A673 (cell line): Measurements from ENCODE around the gene OR2AT4. TPM values are rescaled to one million over a fixed set of nuclear protein-coding genes. Genes with fewer than 3 reads are reported as not detected.

Experiments
- BruUV-seq: library from RNA; stranded (reverse); fragments of 400-500 nt; replicated peaks from 2 replicates; lab custom pipeline; 2021; lab: Mats Ljungman, UMichigan
- CTCF ChIA-PET: fragments of 300-600 bp; sonication (Branson Sonifier 250); formaldehyde crosslinking; loops from one replicate; lab custom pipeline; 2022; ENCODE audit warnings: antibody characterized with exemption; lab: Charles Lee
- POLR2A ChIA-PET: fragments of 300-600 bp; sonication (Branson Sonifier 250); formaldehyde crosslinking; loops from one replicate; lab custom pipeline; 2022; ENCODE audit warnings: antibody characterized with exemption; ENCODE audit not compliant: low non-redundant PET; lab: Charles Lee
- DNase-seq: peaks from one replicate; pipeline ENCODE4 v3.0.0-alpha.2; 2015; ENCODE audit warnings: low spot score
- H3K27ac ChIP-seq: fragments of 200-600 bp; sonication (generic); 2 replicates; pipeline ENCODE4 v1.5.1; 2016; ENCODE audit warnings: mixed run types, low read depth, mild to moderate bottlenecking, mixed read lengths, antibody characterized with exemption, low read length; ENCODE audit not compliant: poor library complexity, severe bottlenecking
- H3K27me3 ChIP-seq: fragments of 200-600 bp; sonication (generic); replicated peaks from 2 replicates; pipeline ENCODE4 v1.6.1; 2017; ENCODE audit warnings: mixed run types, low read depth, mild to moderate bottlenecking, mixed read lengths, antibody characterized with exemption, low read length; ENCODE audit not compliant: insufficient read depth, poor library complexity
- H3K36me3 ChIP-seq: fragments of 200-600 bp; sonication (generic); 2 replicates; pipeline ENCODE4 v1.6.1; 2016; ENCODE audit warnings: mixed run types, mild to moderate bottlenecking, mixed read lengths, antibody characterized with exemption, low read length; ENCODE audit not compliant: insufficient read depth, poor library complexity, severe bottlenecking
- H3K4me1 ChIP-seq: fragments of 200-600 bp; sonication (generic); 2 replicates; pipeline ENCODE4 v1.6.1; 2017; ENCODE audit warnings: mixed run types, mild to moderate bottlenecking, mixed read lengths, antibody characterized with exemption, low read length; ENCODE audit not compliant: insufficient read depth, poor library complexity, severe bottlenecking
- H3K4me3 ChIP-seq: fragments of 200-600 bp; sonication (generic); 2 replicates; pipeline ENCODE4 v1.5.1; 2016; ENCODE audit warnings: low read depth, mixed run types, mild to moderate bottlenecking, mixed read lengths, low read length; ENCODE audit not compliant: poor library complexity, severe bottlenecking
- H3K9me3 ChIP-seq: fragments of 200-600 bp; sonication (generic); 2 replicates; pipeline ENCODE4 v1.6.1; 2016; ENCODE audit warnings: mixed run types, low read depth, mild to moderate bottlenecking, mixed read lengths, antibody characterized with exemption, low read length; ENCODE audit not compliant: poor library complexity, severe bottlenecking
- CTCF ChIP-seq: fragments of 300-800, 200-600 bp; sonication (generic); conservative IDR thresholded peaks from 2 replicates; pipeline ENCODE4 v1.5.1; 2017; ENCODE audit warnings: low read depth, mild to moderate bottlenecking, antibody characterized with exemption, low read length, moderate library complexity, mixed read lengths
- EZH2 ChIP-seq: fragments of 200-600 bp; sonication (generic); IDR thresholded peaks from 2 replicates; pipeline ENCODE4 v1.6.1; 2017; ENCODE audit warnings: borderline replicate concordance, low read depth, mild to moderate bottlenecking, mixed read lengths, antibody characterized with exemption, low read length; ENCODE audit not compliant: poor library complexity, severe bottlenecking
- intact Hi-C: fragments of 100-400 bp; cut with micrococcal nuclease; formaldehyde crosslinking; loops from one replicate; pipeline ENCODE4 v1.10.0; 2022; ENCODE audit not compliant: unreplicated experiment
- total RNA-seq: library from RNA; stranded (reverse); gene quantifications from 2 replicates; pipeline ENCODE4 v1.2.3, GENCODE V29; 2021

The OR2AT4 gene
- total RNA-seq, 1 experiment from 2014 or later = not detected

- Histone ChIP-seq H3K4me1 (no peaks in the 10 kb centered on the region), H3K4me3 (no peak overlapping the region), H3K27ac (no peak overlapping the region), H3K27me3 (no peaks in the 10 kb centered on the region), H3K9me3 (no peaks in the 10 kb centered on the region), H3K36me3 (no peaks in the 10 kb centered on the region)
- no peak for DNase-seq
- POLR2A ChIA-PET = no interaction called here
- intact Hi-C loops = no loop called here
- BruUV-seq = no TSS peak
- TF ChIP-seq EZH2 (no peak), CTCF (no peak)
- CTCF ChIA-PET = no interaction called here
These were observed 60.6 kb downstream of the OR2AT4 start for GRCh38 chr11:75035911-75036565.

GRCh38 chr11:75035256-75035655 lies 61.4 kb downstream of the OR2AT4 start:
- ChIA-PET POLR2A (no interaction called here), CTCF (interaction anchor here (0.6 kb wide), 1 partner anchor 179 kb away, joined by 5 read pairs; no protein-coding TSS in a partner anchor)
- no peak for DNase-seq
- TF ChIP-seq EZH2 = no peak
- no peak for TF ChIP-seq CTCF
- no peaks in the 10 kb centered on the region for H3K9me3 ChIP-seq
- no peak overlapping the region for H3K27ac ChIP-seq
- intact Hi-C loops = no loop called here
- no TSS peak for BruUV-seq
- H3K4me3 ChIP-seq = no peak overlapping the region
- H3K27me3 ChIP-seq = no peaks in the 10 kb centered on the region
- no peaks in the 10 kb centered on the region for H3K36me3 ChIP-seq
- H3K4me1 ChIP-seq = no peaks in the 10 kb centered on the region

- Histone ChIP-seq H3K4me1 (no peaks in the 10 kb centered on the region), H3K4me3 (no peak overlapping the region), H3K27me3 (no peaks in the 10 kb centered on the region), H3K36me3 (no peaks in the 10 kb centered on the region), H3K9me3 (no peaks in the 10 kb centered on the region), H3K27ac (no peak overlapping the region)
- BruUV-seq = no TSS peak
- no peak for DNase-seq
- TF ChIP-seq CTCF (no peak), EZH2 (no peak)
- CTCF ChIA-PET = no interaction called here
- intact Hi-C loops = no loop called here
- POLR2A ChIA-PET = no interaction called here
These were observed 62.8 kb downstream of the OR2AT4 start for GRCh38 chr11:75033916-75034315.
